HL-60 (cell line): Measurements from ENCODE around the gene ERGIC1.

Experiments
- DNase-seq, 2 experiments: peaks; one replicate each; pipeline ENCODE4 v3.0.0-alpha.2; 2010 to 2020; ENCODE audit warnings: low read depth in 1 of 2, low spot score in 1 of 2
- H3K27ac ChIP-seq: fragments of 250-450 bp; sonication (Bioruptor Pico); replicated peaks from 2 replicates; pipeline ENCODE4 v1.5.1; 2020; ENCODE audit warnings: mild to moderate bottlenecking, moderate library complexity
- H3K27me3 ChIP-seq: fragments of 250-450 bp; sonication (Bioruptor Pico); 2 replicates; pipeline ENCODE4 v1.5.1; 2021; ENCODE audit warnings: mild to moderate bottlenecking, moderate library complexity; ENCODE audit not compliant: insufficient read depth, poor library complexity, severe bottlenecking
- H3K4me3 ChIP-seq: replicated peaks from 2 replicates; pipeline ENCODE4 v1.5.1; 2011; ENCODE audit warnings: mild to moderate bottlenecking, control low read depth, low read length; ENCODE audit not compliant: insufficient read depth
- CTCF ChIP-seq: IDR thresholded peaks from one replicate; pipeline ENCODE4 v1.5.1; 2011; ENCODE audit warnings: low read length, control low read depth, inconsistent platforms; ENCODE audit not compliant: insufficient read depth
- GABPA ChIP-seq: IDR thresholded peaks from 2 replicates; pipeline ENCODE4 v1.6.1; 2012; ENCODE audit warnings: low read depth
- POLR2AphosphoS5 ChIP-seq: IDR thresholded peaks from 2 replicates; pipeline ENCODE4 v1.6.1; 2012; ENCODE audit warnings: low read depth
- REST ChIP-seq: IDR thresholded peaks from 2 replicates; pipeline ENCODE4 v1.6.1; 2012; ENCODE audit warnings: low read depth; ENCODE audit not compliant: insufficient replicate concordance
- SPI1 ChIP-seq: IDR thresholded peaks from 2 replicates; pipeline ENCODE4 v1.6.1; 2012; ENCODE audit warnings: low read depth, mild to moderate bottlenecking, borderline replicate concordance

Gene ERGIC1

GRCh38 chr5:172953776-172954675, 120.0 kb downstream of the ERGIC1 start:
- Histone ChIP-seq H3K4me3 (no peak overlapping the region), H3K27ac (no peak overlapping the region), H3K27me3 (no peaks in the 10 kb centered on the region)
- DNase-seq, result no peak
- TF ChIP-seq GABPA (no peak), CTCF (no peak), REST (no peak), POLR2AphosphoS5 (no peak)

GRCh38 chr5:172954751-172955159, 120.7 kb downstream of the ERGIC1 start:
- no peak for TF ChIP-seq POLR2AphosphoS5
- TF ChIP-seq REST, result no peak
- no peak for TF ChIP-seq GABPA
- TF ChIP-seq SPI1, result no peak
- TF ChIP-seq CTCF, result no peak
- no peak for DNase-seq
- Histone ChIP-seq H3K27me3 (no peaks in the 10 kb centered on the region), H3K27ac (no peak overlapping the region), H3K4me3 (no peak overlapping the region)

GRCh38 chr5:172956228-172956627, 122.2 kb downstream of the ERGIC1 start:
- Histone ChIP-seq H3K4me3 (no peak overlapping the region), H3K27me3 (no peaks in the 10 kb centered on the region), H3K27ac (no peak overlapping the region)
- TF ChIP-seq SPI1, result no peak
- no peak for TF ChIP-seq GABPA
- TF ChIP-seq CTCF, result no peak
- TF ChIP-seq REST, result no peak
- DNase-seq, result no peak
